B cell (primary cell): Measurements from ENCODE around the gene FKBP6. TPM values are rescaled to one million over a fixed set of nuclear protein-coding genes. Genes with fewer than 3 reads are reported as not detected.
"Not testable (repeated sequence)": the region's sequence is repeated elsewhere in the genome, so short reads cannot be mapped to it uniquely, and the experiment has no call there.

ENCODE experiments used
- ATAC-seq: fragments of 200-7000 bp; cut with Tn5 transposase; one replicate; pipeline ENCODE4 v1.10.0; 2021; ENCODE audit warnings: low read depth, mild to moderate bottlenecking, moderate number of reproducible peaks, moderate library complexity
- CTCF ChIA-PET: fragments of 350-600 bp; sonication (Branson Sonifier 250); formaldehyde crosslinking; loops from one replicate; lab custom pipeline; 2021; ENCODE audit warnings: antibody characterized with exemption, inconsistent platforms; lab: Charles Lee
- POLR2A ChIA-PET: fragments of 350-600 bp; sonication (Branson Sonifier 250); formaldehyde crosslinking; loops from one replicate; lab custom pipeline; 2021; ENCODE audit warnings: antibody characterized with exemption; lab: Charles Lee
- DNase-seq: peaks from one replicate; pipeline ENCODE4 v3.0.0; 2013
- H2AFZ ChIP-seq: 2 replicates; pipeline ENCODE4 v1.6.1; 2012; ENCODE audit warnings: mild to moderate bottlenecking, low read depth, low read length; ENCODE audit not compliant: insufficient read depth, poor library complexity, severe bottlenecking
- H3K27ac ChIP-seq, 2 donors: 1 replicate in 1 of 2; 2 replicates in 1 of 2; pipeline ENCODE4 v1.5.1; 2012 to 2013; ENCODE audit warnings: low read length in 2 of 2, mild to moderate bottlenecking in 2 of 2, moderate library complexity in 1 of 2
- H3K27me3 ChIP-seq, 4 experiments: fragments of 200-600 bp in 1 of 4; sonication (generic) in 1 of 4; replicated peaks in 1 of 4; 1 replicate in 2 of 4; 2 replicates in 2 of 4; pipeline versions ENCODE4 v1.6.1 to v1.7.0; 2013 to 2016; ENCODE audit warnings: low read length in 3 of 4, mild to moderate bottlenecking in 2 of 4, mixed read lengths in 1 of 4, moderate library complexity in 1 of 4; ENCODE audit not compliant: insufficient read depth in 4 of 4, control insufficient read depth in 3 of 4; ENCODE audit errors: control extremely low read depth in 1 of 4
- H3K36me3 ChIP-seq, 2 experiments: replicated peaks in 1 of 2; 1 replicate in 1 of 2; 2 replicates in 1 of 2; pipeline versions ENCODE4 v1.6.1 to v1.7.1; 2013; ENCODE audit warnings: low read length in 1 of 2; ENCODE audit not compliant: insufficient read depth in 2 of 2, control insufficient read depth in 1 of 2; ENCODE audit errors: control extremely low read depth in 1 of 2, extremely low read depth in 1 of 2
- H3K4me1 ChIP-seq, 2 donors: fragments of 200-600 bp in 1 of 2; sonication (generic) in 1 of 2; 1 replicate in 1 of 2; 2 replicates in 1 of 2; pipeline versions ENCODE4 v1.5.1 to v1.6.1; 2013 to 2017; ENCODE audit warnings: low read length in 2 of 2; ENCODE audit not compliant: control insufficient read depth in 2 of 2, insufficient read depth in 2 of 2
- H3K4me2 ChIP-seq: replicated peaks from 2 replicates; pipeline ENCODE3; 2012; ENCODE audit warnings: mild to moderate bottlenecking, low read depth, low read length; ENCODE audit not compliant: poor library complexity, severe bottlenecking
- H3K4me3 ChIP-seq, 5 experiments: fragments of 200-600 bp in 1 of 5; sonication (generic) in 1 of 5; 1 replicate in 3 of 5; 2 replicates in 2 of 5; pipeline versions ENCODE4 v1.5.1 to v1.7.0; 2011 to 2016; ENCODE audit warnings: low read length in 4 of 5, mild to moderate bottlenecking in 4 of 5, low read depth in 2 of 5, control low read depth in 1 of 5, moderate library complexity in 1 of 5; ENCODE audit not compliant: insufficient read depth in 1 of 5; ENCODE audit errors: control extremely low read depth in 1 of 5, extremely low read depth in 1 of 5
- H3K79me2 ChIP-seq: fragments of 200-600 bp; sonication (generic); one replicate; pipeline ENCODE4 v1.6.0; 2016; ENCODE audit warnings: low read length; ENCODE audit not compliant: control insufficient read depth, insufficient read depth
- H3K9ac ChIP-seq: fragments of 200-600 bp; sonication (generic); 2 replicates; pipeline ENCODE4 v1.6.1; 2017; ENCODE audit warnings: mild to moderate bottlenecking, low read length, moderate library complexity
- H3K9me3 ChIP-seq, 3 donors: one replicate each; pipeline versions ENCODE4 v1.6.1 to v1.7.1; 2013; ENCODE audit warnings: low read length in 2 of 3; ENCODE audit not compliant: control insufficient read depth in 2 of 3, insufficient read depth in 1 of 3; ENCODE audit errors: control extremely low read depth in 1 of 3
- H4K20me1 ChIP-seq: 2 replicates; pipeline ENCODE4 v1.6.0; 2012; ENCODE audit warnings: mild to moderate bottlenecking, low read length; ENCODE audit not compliant: insufficient read depth, control insufficient read depth, poor library complexity, severe bottlenecking
- H3K27ac Mint-ChIP-seq: one replicate; pipeline ENCODE4 v1.8.0; 2021; ENCODE audit warnings: mixed read lengths
- H3K27me3 Mint-ChIP-seq: one replicate; pipeline ENCODE4 v1.8.0; 2021; ENCODE audit warnings: mixed read lengths
- H3K4me1 Mint-ChIP-seq: one replicate; pipeline ENCODE4 v1.8.0; 2021; ENCODE audit warnings: mixed read lengths
- H3K4me3 Mint-ChIP-seq: one replicate; pipeline ENCODE4 v1.8.0; 2021; ENCODE audit warnings: mixed read lengths
- H3K9me3 Mint-ChIP-seq: one replicate; pipeline ENCODE4 v1.8.0; 2022; ENCODE audit warnings: mixed read lengths; ENCODE audit not compliant: insufficient read depth
- EZH2 ChIP-seq: IDR thresholded peaks from 2 replicates; pipeline ENCODE4 v1.6.1; 2012; ENCODE audit warnings: borderline replicate concordance, low read depth, mild to moderate bottlenecking, moderate library complexity, low read length; ENCODE audit not compliant: insufficient read depth, poor library complexity, severe bottlenecking
- WGBS: methylation state at CpG from one replicate; pipeline ENCODE4 v1.1.5; 2013; ENCODE audit warnings: missing lambda C conversion rate; ENCODE audit not compliant: insufficient coverage; 5-methylcytosine and 5-hydroxymethylcytosine counted together
- intact Hi-C: fragments of 100-400 bp; cut with micrococcal nuclease; formaldehyde crosslinking; loops from one replicate; pipeline ENCODE4 v1.10.0; 2022
- polyA plus RNA-seq: library from polyadenylated mRNA; depleted of rRNA; stranded (reverse); fragments of >200 nt; gene quantifications from 2 replicates; pipeline ENCODE4 v1.2.3, GENCODE V29; 2012
- total RNA-seq, 2 donors: library from RNA; stranded (reverse); fragments of 120-200 nt in 1 of 2; gene quantifications; 1 replicate in 1 of 2; 2 replicates in 1 of 2; pipeline versions ENCODE4 v1.2.3 to v1.2.4, GENCODE V29; 2013 to 2022
- TF ChIP-seq, protein P1 (sequence below): fragments of 200-600 bp; IDR thresholded peaks from one replicate; pipeline ENCODE4 v1.8.0; 2022; ENCODE audit warnings: antibody characterized with exemption, mild to moderate bottlenecking

FKBP6 gene
- total and polyA plus RNA-seq, 2 donors (not counting 1 experiment from before 2014, with no cell fraction given): not detected

DNA sequence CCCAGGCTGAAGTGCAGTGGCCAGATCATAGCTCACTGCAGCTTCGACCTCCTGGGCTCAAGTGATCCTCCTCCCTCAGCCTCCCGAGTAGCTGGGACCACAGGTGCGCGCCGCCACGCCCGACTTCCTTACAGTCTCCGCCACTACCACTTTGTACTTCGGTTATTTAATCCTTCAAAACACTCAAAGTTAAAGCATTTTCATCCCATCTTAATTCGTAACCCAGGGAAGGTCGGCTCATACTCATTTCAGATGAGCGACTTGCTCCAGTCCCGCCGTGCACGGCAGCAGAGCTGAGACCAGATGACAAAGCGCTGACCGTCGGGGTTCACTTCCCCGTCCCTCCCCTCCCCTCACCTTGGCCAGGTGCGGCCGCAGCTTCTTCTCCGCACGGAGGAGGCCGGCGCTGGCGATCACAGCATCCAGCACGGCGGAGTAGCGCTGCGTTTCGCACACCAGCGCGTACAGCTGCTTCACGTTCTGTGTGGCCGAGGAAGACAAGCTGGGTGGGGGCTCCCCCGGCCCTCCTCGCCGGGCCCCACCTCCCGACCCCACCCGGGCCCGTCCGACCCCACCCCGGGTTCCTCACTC is 19.8 kb upstream of the FKBP6 start:
- Histone ChIP-seq H3K4me2 (peak overlapping the region; percentile 73), H3K9me3 (peaks cover 0 to 4% (median 0%) of the 10 kb centered on the region in 3 donors), H3K4me1 (peaks cover 14 to 19% of the 10 kb centered on the region in 2 donors), H3K27ac (peak overlapping the region in 1 of 2 donors; percentile 48), H3K27me3 (no peaks in the 10 kb centered on the region), H3K79me2 (peaks cover 27% of the 10 kb centered on the region), H3K9ac (peak overlapping the region; percentile 73), H2AFZ (peak overlapping the region; percentile 74), H3K36me3 (peaks cover 0 to 34% of the 10 kb centered on the region in 2 experiments), H4K20me1 (peaks cover 23% of the 10 kb centered on the region), H3K4me3 (peak overlapping the region; percentile 71 to 80 (median 73))
- intact Hi-C loops: no loop called here
- Mint-ChIP-seq H3K4me1 (peaks cover 34% of the 10 kb centered on the region), H3K27me3 (no peaks in the 10 kb centered on the region), H3K9me3 (no peaks in the 10 kb centered on the region), H3K27ac (peak overlapping the region; percentile 99), H3K4me3 (peak overlapping the region; percentile 99)
- peak; percentile 42 for ATAC-seq
- ChIA-PET CTCF (no interaction called here), POLR2A (no interaction called here)
- TF ChIP-seq, protein P1, sequence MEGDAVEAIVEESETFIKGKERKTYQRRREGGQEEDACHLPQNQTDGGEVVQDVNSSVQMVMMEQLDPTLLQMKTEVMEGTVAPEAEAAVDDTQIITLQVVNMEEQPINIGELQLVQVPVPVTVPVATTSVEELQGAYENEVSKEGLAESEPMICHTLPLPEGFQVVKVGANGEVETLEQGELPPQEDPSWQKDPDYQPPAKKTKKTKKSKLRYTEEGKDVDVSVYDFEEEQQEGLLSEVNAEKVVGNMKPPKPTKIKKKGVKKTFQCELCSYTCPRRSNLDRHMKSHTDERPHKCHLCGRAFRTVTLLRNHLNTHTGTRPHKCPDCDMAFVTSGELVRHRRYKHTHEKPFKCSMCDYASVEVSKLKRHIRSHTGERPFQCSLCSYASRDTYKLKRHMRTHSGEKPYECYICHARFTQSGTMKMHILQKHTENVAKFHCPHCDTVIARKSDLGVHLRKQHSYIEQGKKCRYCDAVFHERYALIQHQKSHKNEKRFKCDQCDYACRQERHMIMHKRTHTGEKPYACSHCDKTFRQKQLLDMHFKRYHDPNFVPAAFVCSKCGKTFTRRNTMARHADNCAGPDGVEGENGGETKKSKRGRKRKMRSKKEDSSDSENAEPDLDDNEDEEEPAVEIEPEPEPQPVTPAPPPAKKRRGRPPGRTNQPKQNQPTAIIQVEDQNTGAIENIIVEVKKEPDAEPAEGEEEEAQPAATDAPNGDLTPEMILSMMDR: no peak
- TF ChIP-seq EZH2: no peak
- WGBS: 19% methylated on average over 38 of the region's 43 CpGs
- DNase-seq: no peak

DNA sequence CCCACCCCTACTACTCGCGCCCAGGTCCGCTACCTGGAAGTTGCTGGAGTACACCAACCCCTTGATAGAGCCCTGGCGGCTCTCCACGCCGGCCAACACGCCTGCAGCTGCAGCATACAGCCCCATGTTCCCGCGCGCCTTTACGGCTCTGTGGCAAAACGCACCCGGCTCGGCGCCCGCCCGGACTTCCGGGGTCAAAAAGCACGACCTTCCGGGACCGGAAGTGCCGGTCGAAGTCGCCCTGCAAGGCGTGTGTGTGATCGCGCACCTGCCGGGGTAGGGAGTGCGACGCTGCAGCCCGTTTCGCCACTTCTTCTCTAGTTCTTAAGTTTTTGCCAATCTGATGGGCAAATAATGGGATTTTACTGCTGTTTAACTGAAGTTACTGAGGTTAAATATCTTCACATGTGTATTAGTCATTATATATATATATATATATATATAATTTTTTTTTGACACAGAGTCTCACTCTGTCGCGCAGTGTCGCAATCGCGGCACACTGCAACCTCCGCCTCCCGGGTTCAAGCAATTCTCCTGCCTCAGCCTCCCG is 19.2 kb upstream of the FKBP6 start, which contains the start of gene NSUN5:
TSS of gene NSUN5 (minus strand) at position 162 of the 550 bp plus-strand sequence. CDS start at position 126, 36 bp downstream.
- Histone ChIP-seq H3K4me1 (peaks cover 14 to 19% of the 10 kb centered on the region in 2 donors), H3K36me3 (peaks cover 0 to 31% of the 10 kb centered on the region in 2 experiments), H3K9me3 (peaks cover 0 to 4% (median 0%) of the 10 kb centered on the region in 3 donors), H2AFZ (peak within 1 kb of the TSS; percentile 74), H3K27me3 (no peaks in the 10 kb centered on the region), H4K20me1 (peaks cover 23% of the 10 kb centered on the region), H3K27ac (peak within 1 kb of the TSS; percentile 45 to 59), H3K4me3 (peak within 1 kb of the TSS; percentile 71 to 80 (median 73)), H3K79me2 (peaks cover 27% of the 10 kb centered on the region), H3K4me2 (peak within 1 kb of the TSS; percentile 73), H3K9ac (peak within 1 kb of the TSS; percentile 73)
- H3K27ac Mint-ChIP-seq: peak within 1 kb of the TSS; percentile 99
- CTCF ChIA-PET: no interaction called here
- peak within 1 kb of the TSS; percentile 99 for H3K4me3 Mint-ChIP-seq
- H3K27me3 Mint-ChIP-seq: no peaks in the 10 kb centered on the region
- H3K9me3 Mint-ChIP-seq: no peaks in the 10 kb centered on the region
- H3K4me1 Mint-ChIP-seq: peaks cover 34% of the 10 kb centered on the region
- peak; percentile 92 for DNase-seq
- WGBS: under 1% methylated on average over 29 of the region's 40 CpGs
- intact Hi-C loops: no loop called here
- peak; percentile 95 for ATAC-seq
- POLR2A ChIA-PET: no interaction called here
- TF ChIP-seq EZH2: no peak
- TF ChIP-seq, protein P1: no peak

DNA sequence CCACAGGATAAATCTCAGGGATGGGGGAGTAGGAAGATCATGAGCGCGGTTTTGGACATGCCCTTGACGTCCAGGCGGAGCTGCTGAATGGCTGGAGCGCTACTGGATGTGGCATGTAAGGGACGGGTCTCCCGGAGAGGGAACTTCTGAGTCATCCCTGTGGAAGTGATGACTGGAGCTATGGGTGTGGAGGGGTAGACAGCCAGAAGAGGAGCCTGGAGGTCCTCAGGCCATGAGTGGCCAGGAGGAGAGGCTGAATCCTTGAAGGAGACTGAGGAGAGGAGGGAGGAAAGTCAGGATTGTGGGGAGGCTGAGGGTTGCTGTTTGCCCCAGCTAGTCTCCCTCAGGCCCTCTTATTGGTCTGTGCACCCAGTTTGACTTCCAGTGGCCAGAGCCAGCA is 16.5 kb upstream of the FKBP6 start:
- H3K4me3 ChIP-seq, H3K9me3 Mint-ChIP-seq, H3K4me3 Mint-ChIP-seq, CTCF ChIA-PET, H3K9ac ChIP-seq, ATAC-seq, H3K27ac Mint-ChIP-seq, POLR2A ChIA-PET, H2AFZ ChIP-seq, H3K9me3 ChIP-seq, H3K27ac ChIP-seq, H3K4me2 ChIP-seq, H3K27me3 Mint-ChIP-seq, intact Hi-C loops, DNase-seq, H3K27me3 ChIP-seq: not testable (repeated sequence)
- peaks cover 20% of the 10 kb centered on the region for H4K20me1 ChIP-seq
- H3K79me2 ChIP-seq: peaks cover 25% of the 10 kb centered on the region
- H3K4me1 Mint-ChIP-seq: peaks cover 29% of the 10 kb centered on the region
- peaks cover 0 to 10% of the 10 kb centered on the region in 2 experiments for H3K36me3 ChIP-seq
- H3K4me1 ChIP-seq: peaks cover 14 to 19% of the 10 kb centered on the region in 2 donors
- 90% methylated on average over 2 of the region's 7 CpGs for WGBS
